CD4-positive, alpha-beta memory T cell (primary cell): Measurements from ENCODE around the gene NADK2. TPM values are rescaled to one million over a fixed set of nuclear protein-coding genes. Genes with fewer than 3 reads are reported as not detected.

Experiments used
- CTCF ChIA-PET: fragments of 350-600 bp; sonication (Branson Sonifier 250); formaldehyde crosslinking; loops from one replicate; lab custom pipeline; 2021; ENCODE audit warnings: inconsistent platforms; ENCODE audit not compliant: partially characterized antibody; lab: Charles Lee
- POLR2A ChIA-PET: fragments of 350-600 bp; sonication (Branson Sonifier 250); formaldehyde crosslinking; loops from one replicate; lab custom pipeline; 2021; ENCODE audit not compliant: partially characterized antibody; lab: Charles Lee
- DNase-seq, 5 donors: peaks; one replicate each; pipeline versions ENCODE4 v3.0.0 to v3.0.0-alpha.2; 2020 to 2022; ENCODE audit warnings: mixed read lengths in 1 of 5
- H3K27ac ChIP-seq: one replicate; pipeline ENCODE4 v1.7.0; 2013; ENCODE audit warnings: low read depth, low read length
- H3K27me3 ChIP-seq: 2 replicates; pipeline ENCODE4 v1.7.0; 2013; ENCODE audit warnings: mild to moderate bottlenecking, low read length, moderate library complexity; ENCODE audit not compliant: insufficient read depth
- H3K36me3 ChIP-seq: 2 replicates; pipeline ENCODE4 v1.7.0; 2013; ENCODE audit warnings: mild to moderate bottlenecking, low read length, moderate library complexity; ENCODE audit not compliant: insufficient read depth
- H3K4me1 ChIP-seq: 2 replicates; pipeline ENCODE4 v1.7.0; 2013; ENCODE audit warnings: mild to moderate bottlenecking, low read length, moderate library complexity; ENCODE audit not compliant: insufficient read depth
- H3K4me3 ChIP-seq, 2 donors: one replicate each; pipeline ENCODE4 v1.7.0; 2013; ENCODE audit warnings: low read length in 2 of 2, mild to moderate bottlenecking in 1 of 2
- H3K9me3 ChIP-seq, 2 donors: one replicate each; pipeline ENCODE4 v1.7.0; 2013; ENCODE audit warnings: low read length in 2 of 2, control low read depth in 1 of 2; ENCODE audit not compliant: control insufficient read depth in 1 of 2
- H3K27ac Mint-ChIP-seq, 7 donors: one replicate each; pipeline ENCODE4 v1.8.0; 2020 to 2021; ENCODE audit warnings: mixed read lengths in 7 of 7, mild to moderate bottlenecking in 6 of 7, inconsistent platforms in 3 of 7, moderate library complexity in 3 of 7
- H3K27me3 Mint-ChIP-seq, 2 donors: one replicate each; pipeline ENCODE4 v1.8.0; 2020 to 2021; ENCODE audit warnings: mixed read lengths in 2 of 2
- H3K36me3 Mint-ChIP-seq, 2 donors: one replicate each; pipeline ENCODE4 v1.8.0; 2020 to 2021; ENCODE audit warnings: mixed read lengths in 2 of 2, inconsistent platforms in 1 of 2, mild to moderate bottlenecking in 1 of 2
- H3K4me1 Mint-ChIP-seq, 4 donors: one replicate each; pipeline ENCODE4 v1.8.0; 2020 to 2021; ENCODE audit warnings: mixed read lengths in 4 of 4, mild to moderate bottlenecking in 1 of 4
- H3K4me3 Mint-ChIP-seq, 8 donors: one replicate each; pipeline ENCODE4 v1.8.0; 2020 to 2021; ENCODE audit warnings: mixed read lengths in 8 of 8, mild to moderate bottlenecking in 7 of 8, moderate library complexity in 6 of 8, inconsistent platforms in 3 of 8
- H3K9me3 Mint-ChIP-seq, 8 donors: one replicate each; pipeline ENCODE4 v1.8.0; 2020 to 2021; ENCODE audit warnings: mixed read lengths in 8 of 8, mild to moderate bottlenecking in 5 of 8, inconsistent platforms in 3 of 8, moderate library complexity in 1 of 8
- intact Hi-C: fragments of 100-400 bp; cut with micrococcal nuclease; formaldehyde crosslinking; loops from one replicate; pipeline ENCODE4 v1.15.1; 2023
- polyA plus RNA-seq, 2 donors: library from polyadenylated mRNA; unstranded; fragments of 300-500 nt; fragmentation: Illumina TruSeq; gene quantifications; one replicate each; pipeline ENCODE4 v1.2.3, GENCODE V29; 2021
- total RNA-seq, 2 experiments: library from RNA; stranded (reverse); gene quantifications; one replicate each; pipeline ENCODE4 v1.2.3, GENCODE V29; 2021

The NADK2 gene
- total and polyA plus RNA-seq, 4 experiments from 2014 or later = 5.8 to 14.5 (median 11.0) TPM

DNA sequence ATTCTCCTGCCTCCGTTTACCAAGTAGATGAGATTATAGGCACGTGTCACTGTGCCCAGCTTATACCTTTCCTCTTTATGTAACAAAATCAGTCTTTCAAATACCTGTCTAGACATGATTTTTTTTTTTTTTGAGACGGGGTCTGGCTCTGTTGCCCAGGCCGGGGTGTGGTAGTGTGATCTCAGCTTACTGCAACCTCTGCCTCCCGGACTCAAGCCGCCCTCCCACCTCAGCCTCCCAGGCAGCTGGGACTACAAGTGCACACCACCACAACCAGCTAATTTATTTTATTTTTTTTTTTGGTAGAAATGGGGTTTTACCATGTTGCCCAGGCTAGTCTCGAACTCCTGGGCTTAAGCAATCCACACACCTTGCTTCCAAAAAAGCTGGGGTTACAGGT is 13.2 kb downstream of the NADK2 start:
- Mint-ChIP-seq H3K4me1 (peaks cover 0 to 16% (median 6%) of the 10 kb centered on the region in 4 donors), H3K36me3 (peaks cover 11 to 22% of the 10 kb centered on the region in 2 donors)

DNA sequence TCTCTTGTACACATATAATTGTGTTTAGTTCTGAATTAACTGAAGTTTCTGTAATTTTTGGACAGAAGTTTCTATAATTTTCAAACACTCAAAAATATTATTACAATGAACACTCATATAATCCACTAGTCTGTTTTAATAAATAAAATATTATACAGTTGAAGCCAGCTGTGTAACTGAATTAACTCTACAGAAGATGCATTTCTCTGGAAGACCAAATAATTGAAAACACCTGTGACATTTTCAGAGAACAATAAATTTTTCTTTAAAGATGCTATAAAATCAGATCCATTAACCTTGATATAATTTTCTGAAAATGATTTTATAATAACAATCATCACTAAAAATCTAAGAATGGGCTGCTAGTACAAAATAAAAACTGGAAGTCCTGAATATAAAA is 14.7 kb downstream of the NADK2 start:
- H3K27ac Mint-ChIP-seq = no peak overlapping the region
- H3K4me3 Mint-ChIP-seq = no peak overlapping the region
- ChIA-PET POLR2A (interaction anchor here (1.3 to 2.6 kb wide), 2 partner anchors 14 to 75 kb away, joined by 4 to 8 read pairs; partner anchors contain the start of genes LMBRD2, NADK2 and SKP2), CTCF (interaction anchor here (1.1 to 1.2 kb wide), 2 partner anchors 15 to 16 kb away, joined by 3 read pairs; partner anchors contain the start of gene NADK2)
- no peaks in the 10 kb centered on the region for H3K4me1 ChIP-seq
- H3K36me3 ChIP-seq = peaks cover 14% of the 10 kb centered on the region
- DNase-seq = no peak
- H3K27me3 Mint-ChIP-seq = no peaks in the 10 kb centered on the region
- intact Hi-C loops = no loop called here
- no peak overlapping the region for H3K27ac ChIP-seq
- H3K4me3 ChIP-seq = no peak overlapping the region
- H3K9me3 ChIP-seq = no peaks in the 10 kb centered on the region
- H3K9me3 Mint-ChIP-seq = no peaks in the 10 kb centered on the region
- H3K27me3 ChIP-seq = no peaks in the 10 kb centered on the region
- peaks cover 0 to 8% (median 2%) of the 10 kb centered on the region in 4 donors for H3K4me1 Mint-ChIP-seq
- H3K36me3 Mint-ChIP-seq = peaks cover 11 to 22% of the 10 kb centered on the region in 2 donors

More for the DNA sequence above, 13.2 kb downstream of the NADK2 start:
- ChIA-PET CTCF (interaction anchor here (0.8 to 1.9 kb wide), 2 partner anchors 8 to 10 kb away, joined by 3 to 5 read pairs; no protein-coding TSS in a partner anchor), POLR2A (interaction anchor here (1.3 kb wide), 1 partner anchor 77 kb away, joined by 4 read pairs; the partner anchor contains the start of genes LMBRD2 and SKP2)
- H3K4me3 Mint-ChIP-seq = no peak overlapping the region
- no peaks in the 10 kb centered on the region for H3K27me3 ChIP-seq
- no peaks in the 10 kb centered on the region for H3K9me3 ChIP-seq
- H3K9me3 Mint-ChIP-seq = no peaks in the 10 kb centered on the region
- no peaks in the 10 kb centered on the region for H3K27me3 Mint-ChIP-seq
- H3K4me1 ChIP-seq = no peaks in the 10 kb centered on the region
- peaks cover 14% of the 10 kb centered on the region for H3K36me3 ChIP-seq
- no peak for DNase-seq
- no peak overlapping the region for H3K4me3 ChIP-seq
- no peak overlapping the region for H3K27ac Mint-ChIP-seq
- intact Hi-C loops = no loop called here
- H3K27ac ChIP-seq = no peak overlapping the region

DNA sequence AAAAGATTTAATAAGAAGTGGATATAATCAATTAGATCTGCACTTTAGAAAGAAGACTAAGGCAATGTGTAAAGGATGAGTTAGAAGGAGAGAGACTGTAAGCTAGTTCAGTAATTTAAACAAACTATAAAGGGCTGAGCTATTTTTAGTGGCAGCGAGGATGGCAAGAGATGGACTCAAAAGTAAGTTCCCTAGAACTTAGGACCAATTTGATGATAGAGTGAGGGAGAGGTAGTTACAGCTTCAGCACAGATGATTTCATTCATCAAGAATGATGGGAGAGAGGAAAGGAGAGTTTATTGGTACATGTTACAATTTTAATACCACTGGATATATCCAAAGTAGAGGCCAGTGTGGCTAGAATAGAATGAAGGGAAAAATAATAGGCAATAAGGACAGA is 19.1 kb downstream of the NADK2 start:
- Histone ChIP-seq H3K4me3 (no peak overlapping the region), H3K27ac (no peak overlapping the region), H3K27me3 (no peaks in the 10 kb centered on the region), H3K4me1 (no peaks in the 10 kb centered on the region), H3K9me3 (no peaks in the 10 kb centered on the region), H3K36me3 (peaks cover 21% of the 10 kb centered on the region)
- Mint-ChIP-seq H3K36me3 (peaks cover 40 to 49% of the 10 kb centered on the region in 2 donors), H3K4me3 (no peak overlapping the region), H3K9me3 (no peaks in the 10 kb centered on the region), H3K27ac (no peak overlapping the region), H3K4me1 (no peaks in the 10 kb centered on the region), H3K27me3 (no peaks in the 10 kb centered on the region)
- no peak for DNase-seq
- ChIA-PET POLR2A (no interaction called here), CTCF (no interaction called here)
- intact Hi-C loops = no loop called here

DNA sequence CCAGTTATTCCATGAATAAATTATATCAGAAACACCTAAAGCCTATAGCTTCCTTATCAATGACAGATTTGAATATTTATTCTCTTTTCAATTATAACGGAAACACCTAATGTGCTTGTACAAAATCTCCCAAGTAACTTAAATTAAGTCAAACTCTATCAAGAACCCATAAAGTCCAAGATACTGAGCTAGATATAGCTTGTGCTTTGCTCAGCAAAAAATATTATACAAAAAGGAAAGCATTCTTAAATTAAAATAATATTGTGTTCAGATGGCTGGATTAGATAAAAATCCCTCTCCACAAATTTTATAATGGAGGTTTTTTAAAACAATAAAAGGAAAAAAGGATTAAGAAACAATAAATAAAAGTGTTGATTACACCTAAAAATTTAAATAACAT is 23.7 kb downstream of the NADK2 start:
- Histone ChIP-seq H3K27me3 (no peaks in the 10 kb centered on the region), H3K36me3 (peaks cover 11% of the 10 kb centered on the region), H3K4me1 (no peaks in the 10 kb centered on the region), H3K4me3 (no peak overlapping the region), H3K27ac (no peak overlapping the region), H3K9me3 (no peaks in the 10 kb centered on the region)
- intact Hi-C loops = no loop called here
- ChIA-PET POLR2A (interaction anchor here (1.6 kb wide), 1 partner anchor 24 kb away, joined by 6 read pairs; the partner anchor contains the start of gene NADK2), CTCF (interaction anchor here (0.9 to 1.8 kb wide), 5 partner anchors 11 to 478 kb away, joined by 3 to 6 read pairs (median 4); no protein-coding TSS in a partner anchor)
- Mint-ChIP-seq H3K4me3 (no peak overlapping the region), H3K27ac (no peak overlapping the region), H3K36me3 (peaks cover 49% of the 10 kb centered on the region in 2 donors), H3K4me1 (no peaks in the 10 kb centered on the region), H3K27me3 (no peaks in the 10 kb centered on the region), H3K9me3 (no peaks in the 10 kb centered on the region)
- DNase-seq = no peak

DNA sequence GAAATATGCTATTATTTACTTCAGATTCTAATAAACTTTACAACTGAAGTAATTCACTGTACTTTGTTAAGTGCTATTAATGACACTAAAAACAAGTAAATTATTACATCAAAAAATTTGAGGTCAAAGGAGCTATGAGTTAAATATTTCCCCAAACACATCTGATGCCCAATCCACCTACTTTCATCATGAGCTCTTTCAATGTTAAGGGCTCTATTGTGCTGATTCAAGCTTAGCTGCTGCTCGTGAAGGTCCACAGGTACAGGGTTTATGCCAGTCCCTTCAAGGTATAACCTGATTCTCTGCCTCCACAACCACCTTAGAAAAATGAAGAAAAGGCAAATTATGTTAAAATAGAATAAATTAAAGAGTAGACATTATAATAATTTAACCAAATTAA is 24.2 kb downstream of the NADK2 start:
- H3K27me3 ChIP-seq = no peaks in the 10 kb centered on the region
- Mint-ChIP-seq H3K4me3 (no peak overlapping the region), H3K4me1 (no peaks in the 10 kb centered on the region), H3K27me3 (no peaks in the 10 kb centered on the region), H3K27ac (no peak overlapping the region), H3K36me3 (peaks cover 52 to 53% of the 10 kb centered on the region in 2 donors), H3K9me3 (no peaks in the 10 kb centered on the region)
- intact Hi-C loops = no loop called here
- H3K9me3 ChIP-seq = no peaks in the 10 kb centered on the region
- CTCF ChIA-PET = interaction anchor here (0.9 to 1.8 kb wide), 5 partner anchors 12 to 478 kb away, joined by 3 to 6 read pairs (median 4); no protein-coding TSS in a partner anchor
- H3K27ac ChIP-seq = no peak overlapping the region
- DNase-seq = no peak
- H3K4me1 ChIP-seq = no peaks in the 10 kb centered on the region
- POLR2A ChIA-PET = interaction anchor here (1.6 kb wide), 1 partner anchor 24 kb away, joined by 6 read pairs; the partner anchor contains the start of gene NADK2
- peaks cover 15% of the 10 kb centered on the region for H3K36me3 ChIP-seq
- H3K4me3 ChIP-seq = no peak overlapping the region

DNA sequence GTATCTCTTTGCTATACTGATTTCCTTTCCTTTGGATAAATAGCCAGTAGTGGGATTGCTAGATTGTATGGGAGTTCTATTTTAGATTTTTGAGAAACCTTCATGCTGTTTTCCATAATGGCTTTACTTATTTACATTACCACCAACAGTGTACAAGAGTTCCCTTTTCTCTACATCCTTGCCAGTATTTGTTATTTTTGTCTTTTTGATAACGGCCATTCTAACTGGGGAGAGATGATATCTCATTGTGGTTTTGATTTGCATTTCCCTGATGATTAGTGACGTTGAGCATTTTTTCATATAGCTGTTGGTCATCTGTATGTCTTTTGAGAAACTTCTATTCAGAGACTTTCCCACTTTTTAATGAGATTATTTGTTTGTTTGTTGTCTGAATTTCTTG is 25.8 kb downstream of the NADK2 start:
- H3K36me3 Mint-ChIP-seq = peaks cover 51 to 55% of the 10 kb centered on the region in 2 donors
- no peaks in the 10 kb centered on the region for H3K9me3 Mint-ChIP-seq
- H3K4me3 Mint-ChIP-seq = no peak overlapping the region
- Histone ChIP-seq H3K36me3 (peaks cover 15% of the 10 kb centered on the region), H3K9me3 (no peaks in the 10 kb centered on the region), H3K4me1 (no peaks in the 10 kb centered on the region), H3K4me3 (no peak overlapping the region), H3K27me3 (no peaks in the 10 kb centered on the region), H3K27ac (no peak overlapping the region)
- ChIA-PET POLR2A (no interaction called here), CTCF (no interaction called here)
- no peak overlapping the region for H3K27ac Mint-ChIP-seq
- no peak for DNase-seq
- intact Hi-C loops = no loop called here
- no peaks in the 10 kb centered on the region for H3K4me1 Mint-ChIP-seq
- H3K27me3 Mint-ChIP-seq = no peaks in the 10 kb centered on the region

DNA sequence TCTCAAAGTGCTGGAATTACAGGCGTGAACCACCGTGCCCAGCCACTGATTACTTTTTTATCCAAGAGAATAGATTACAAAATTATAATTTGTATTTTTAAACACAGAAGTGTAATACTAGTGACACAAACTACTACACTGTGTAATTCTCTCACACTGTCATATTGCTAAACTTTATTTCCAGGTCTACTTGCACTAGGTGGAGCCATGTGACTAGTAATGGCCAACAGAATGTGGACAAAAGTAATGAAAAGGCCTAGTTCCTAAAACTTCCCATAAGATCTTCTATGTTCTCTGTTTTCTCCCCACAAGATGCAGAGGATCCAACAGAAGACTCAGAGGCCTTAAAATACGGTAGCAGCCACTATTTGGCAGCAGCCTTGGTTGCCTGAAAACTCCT is 27.3 kb downstream of the NADK2 start:
- H3K4me1 Mint-ChIP-seq = no peaks in the 10 kb centered on the region
- Histone ChIP-seq H3K4me1 (no peaks in the 10 kb centered on the region), H3K27ac (no peak overlapping the region), H3K4me3 (no peak overlapping the region), H3K36me3 (peaks cover 9% of the 10 kb centered on the region), H3K27me3 (no peaks in the 10 kb centered on the region), H3K9me3 (no peaks in the 10 kb centered on the region)
- no peaks in the 10 kb centered on the region for H3K9me3 Mint-ChIP-seq
- H3K27ac Mint-ChIP-seq = no peak overlapping the region
- DNase-seq = no peak
- peaks cover 41 to 47% of the 10 kb centered on the region in 2 donors for H3K36me3 Mint-ChIP-seq
- no peak overlapping the region for H3K4me3 Mint-ChIP-seq
- ChIA-PET POLR2A (no interaction called here), CTCF (interaction anchor here (0.6 to 2.0 kb wide), 3 partner anchors 27 to 294 kb away, joined by 3 to 7 read pairs (median 4); partner anchors contain the start of gene NADK2)
- intact Hi-C loops = no loop called here
- H3K27me3 Mint-ChIP-seq = no peaks in the 10 kb centered on the region
